CMK (cell line): ENCODE data around the gene COX6B2.

Experiments
- DNase-seq: peaks from one replicate; pipeline ENCODE4 v3.0.0-alpha.2; 2010; ENCODE audit warnings: low read depth

The COX6B2 gene

GRCh38 chr19:55383279-55384130 is 29.0 kb upstream of the COX6B2 start:
- no peak for DNase-seq

- no peak for DNase-seq
Observed at GRCh38 chr19:55382522-55383054, 28.1 kb upstream of the COX6B2 start.

- no peak for DNase-seq
Observed at GRCh38 chr19:55382013-55382412, 27.5 kb upstream of the COX6B2 start.

GRCh38 chr19:55379174-55379573 is 24.7 kb upstream of the COX6B2 start:
- no peak for DNase-seq

- no peak for DNase-seq
Observed at GRCh38 chr19:55377356-55378131, 23.0 kb upstream of the COX6B2 start.

- DNase-seq, result no peak
Observed at GRCh38 chr19:55376241-55376933, 21.9 kb upstream of the COX6B2 start, which contains the start of gene TMEM190. Gene TMEM190, plus strand, starts transcription at chr19:55376826. Its CDS starts 28 bp downstream, at chr19:55376854.

GRCh38 chr19:55373993-55374757 is 19.7 kb upstream of the COX6B2 start:
- no peak for DNase-seq

GRCh38 chr19:55373306-55373992 is 18.9 kb upstream of the COX6B2 start:
- DNase-seq, result no peak

GRCh38 chr19:55372316-55373081 is 18.0 kb upstream of the COX6B2 start:
- no peak for DNase-seq

GRCh38 chr19:55370305-55370988 is 15.9 kb upstream of the COX6B2 start, which contains the start of gene IL11:
Gene IL11, minus strand, starts transcription at chr19:55370463. Its CDS starts 153 bp downstream, at chr19:55370310.
- no peak for DNase-seq

- DNase-seq, result no peak
Observed at GRCh38 chr19:55369653-55370304, 15.3 kb upstream of the COX6B2 start.

GRCh38 chr19:55368701-55369563 is 14.4 kb upstream of the COX6B2 start:
- no peak for DNase-seq

- DNase-seq, result no peak
Observed at GRCh38 chr19:55368106-55368505, 13.6 kb upstream of the COX6B2 start.

- DNase-seq, result no peak
Observed at GRCh38 chr19:55366790-55367189, 12.3 kb upstream of the COX6B2 start.

GRCh38 chr19:55365964-55366363 is 11.4 kb upstream of the COX6B2 start:
- DNase-seq, result no peak

GRCh38 chr19:55365245-55365644 is 10.7 kb upstream of the COX6B2 start:
- no peak for DNase-seq

GRCh38 chr19:55362990-55363716 is 8.6 kb upstream of the COX6B2 start, which contains the start of gene GARIN5B:
Gene GARIN5B, minus strand, starts transcription at chr19:55363260. Its CDS starts 194 bp downstream, at chr19:55363066.
- DNase-seq, result no peak
